Neural cell (in vitro differentiated cells): ENCODE data around the gene NFYC.

Source experiments
- CTCF ChIP-seq: fragments of 450-650 bp; IDR thresholded peaks from 2 replicates; pipeline ENCODE4 v1.5.1; 2014; ENCODE audit warnings: antibody characterized with exemption, mild to moderate bottlenecking, moderate library complexity; ENCODE audit not compliant: poor library complexity, severe bottlenecking
- EP300 ChIP-seq: fragments of 450-650 bp; conservative IDR thresholded peaks from 2 replicates; pipeline ENCODE4 v1.6.1; 2014; ENCODE audit warnings: antibody characterized with exemption, mild to moderate bottlenecking, moderate library complexity; ENCODE audit not compliant: poor library complexity, severe bottlenecking
- POLR2AphosphoS5 ChIP-seq: IDR thresholded peaks from 2 replicates; pipeline ENCODE4 v1.6.1; 2012
- RAD21 ChIP-seq: fragments of 450-650 bp; conservative IDR thresholded peaks from 2 replicates; pipeline ENCODE4 v1.6.1; 2014; ENCODE audit warnings: antibody characterized with exemption, mild to moderate bottlenecking, moderate library complexity
- SMC3 ChIP-seq: fragments of 450-650 bp; conservative IDR thresholded peaks from 2 replicates; pipeline ENCODE4 v1.6.1; 2014; ENCODE audit warnings: antibody characterized with exemption, mild to moderate bottlenecking, moderate library complexity; ENCODE audit not compliant: poor library complexity
- TAF1 ChIP-seq: IDR thresholded peaks from 2 replicates; pipeline ENCODE4 v1.6.1; 2012; ENCODE audit warnings: low read depth
- TF ChIP-seq, protein P1 (sequence below): IDR thresholded peaks from 2 replicates; pipeline ENCODE4 v1.6.1; 2012; ENCODE audit warnings: borderline replicate concordance

GRCh38 chr1:40740997-40741736 is 49.7 kb downstream of the NFYC start:
- TF ChIP-seq CTCF (no peak), SMC3 (no peak), EP300 (no peak), TAF1 (no peak), RAD21 (no peak), POLR2AphosphoS5 (no peak)
- TF ChIP-seq, protein P1, sequence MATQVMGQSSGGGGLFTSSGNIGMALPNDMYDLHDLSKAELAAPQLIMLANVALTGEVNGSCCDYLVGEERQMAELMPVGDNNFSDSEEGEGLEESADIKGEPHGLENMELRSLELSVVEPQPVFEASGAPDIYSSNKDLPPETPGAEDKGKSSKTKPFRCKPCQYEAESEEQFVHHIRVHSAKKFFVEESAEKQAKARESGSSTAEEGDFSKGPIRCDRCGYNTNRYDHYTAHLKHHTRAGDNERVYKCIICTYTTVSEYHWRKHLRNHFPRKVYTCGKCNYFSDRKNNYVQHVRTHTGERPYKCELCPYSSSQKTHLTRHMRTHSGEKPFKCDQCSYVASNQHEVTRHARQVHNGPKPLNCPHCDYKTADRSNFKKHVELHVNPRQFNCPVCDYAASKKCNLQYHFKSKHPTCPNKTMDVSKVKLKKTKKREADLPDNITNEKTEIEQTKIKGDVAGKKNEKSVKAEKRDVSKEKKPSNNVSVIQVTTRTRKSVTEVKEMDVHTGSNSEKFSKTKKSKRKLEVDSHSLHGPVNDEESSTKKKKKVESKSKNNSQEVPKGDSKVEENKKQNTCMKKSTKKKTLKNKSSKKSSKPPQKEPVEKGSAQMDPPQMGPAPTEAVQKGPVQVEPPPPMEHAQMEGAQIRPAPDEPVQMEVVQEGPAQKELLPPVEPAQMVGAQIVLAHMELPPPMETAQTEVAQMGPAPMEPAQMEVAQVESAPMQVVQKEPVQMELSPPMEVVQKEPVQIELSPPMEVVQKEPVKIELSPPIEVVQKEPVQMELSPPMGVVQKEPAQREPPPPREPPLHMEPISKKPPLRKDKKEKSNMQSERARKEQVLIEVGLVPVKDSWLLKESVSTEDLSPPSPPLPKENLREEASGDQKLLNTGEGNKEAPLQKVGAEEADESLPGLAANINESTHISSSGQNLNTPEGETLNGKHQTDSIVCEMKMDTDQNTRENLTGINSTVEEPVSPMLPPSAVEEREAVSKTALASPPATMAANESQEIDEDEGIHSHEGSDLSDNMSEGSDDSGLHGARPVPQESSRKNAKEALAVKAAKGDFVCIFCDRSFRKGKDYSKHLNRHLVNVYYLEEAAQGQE: no peak
